GM12891 (cell line): ENCODE data around the gene ETV7.

ENCODE experiments used
- DNase-seq: peaks from one replicate; pipeline ENCODE4 v3.0.0; 2011; ENCODE audit warnings: low spot score; ENCODE audit not compliant: insufficient read length
- FAIRE-seq: peaks from 2 replicates; lab custom pipeline; 2011; peaks lifted over from hg19 to GRCh38; lab: Jason Lieb, UNC
- PAX5 ChIP-seq: IDR thresholded peaks from 2 replicates; pipeline ENCODE4 v1.6.1; 2011; ENCODE audit warnings: low read length, moderate library complexity, mild to moderate bottlenecking; ENCODE audit not compliant: insufficient read depth, severe bottlenecking
- POLR2A ChIP-seq: IDR thresholded peaks from 2 replicates; pipeline ENCODE4 v1.6.1; 2011; ENCODE audit warnings: low read depth, low read length, control low read depth
- POLR2AphosphoS5 ChIP-seq: IDR thresholded peaks from 2 replicates; pipeline ENCODE4 v1.6.1; 2011; ENCODE audit warnings: low read depth, low read length, control low read depth
- POU2F2 ChIP-seq: IDR thresholded peaks from 2 replicates; pipeline ENCODE4 v1.6.1; 2011; ENCODE audit warnings: low read depth, mild to moderate bottlenecking, control low read depth, low read length, moderate library complexity
- SPI1 ChIP-seq: IDR thresholded peaks from 2 replicates; pipeline ENCODE4 v1.6.1; 2011; ENCODE audit warnings: low read depth, low read length, control low read depth
- TAF1 ChIP-seq: IDR thresholded peaks from 2 replicates; pipeline ENCODE4 v1.6.1; 2011; ENCODE audit warnings: low read depth, low read length, control low read depth

ETV7 gene

DNA sequence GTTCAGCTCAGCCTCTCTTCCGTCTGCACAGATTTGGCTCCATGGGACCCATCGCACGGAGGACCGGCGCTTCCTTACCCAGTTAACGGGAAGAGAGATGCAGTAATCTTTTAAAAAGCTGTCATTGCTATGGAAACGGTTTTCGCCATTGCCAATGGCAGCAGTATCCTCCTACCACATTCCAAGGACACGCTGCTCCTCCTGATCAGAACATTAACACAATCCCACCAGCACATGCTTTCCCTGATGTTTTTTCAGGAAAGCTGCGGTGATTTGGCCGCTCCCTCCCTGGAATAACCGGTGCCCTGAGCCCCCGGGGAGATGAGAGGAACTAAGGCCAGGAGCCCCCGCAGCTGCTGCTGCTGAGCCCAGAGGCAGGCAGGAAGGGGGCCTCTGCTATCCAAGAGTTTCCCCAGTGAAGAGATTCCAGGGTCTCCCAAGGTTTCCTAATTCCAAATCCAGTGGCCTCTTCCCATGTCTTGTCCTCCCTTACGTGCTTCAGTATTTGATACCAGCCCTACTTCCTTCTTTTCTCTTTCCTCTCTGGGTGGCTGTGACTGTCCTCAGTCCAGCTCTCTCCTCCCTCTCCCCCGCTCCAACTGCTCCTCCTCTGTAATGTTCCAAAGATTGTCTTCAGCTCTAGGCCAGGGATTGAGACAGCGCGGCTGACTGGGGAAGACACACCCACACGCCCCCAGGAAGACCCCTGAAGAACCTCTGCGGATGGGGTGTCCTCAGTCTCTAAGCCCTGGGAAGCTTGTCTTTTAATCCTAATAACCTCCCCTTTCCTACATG is 53.3 kb downstream of the ETV7 start:
- FAIRE-seq = no peak
- DNase-seq = no peak
- TF ChIP-seq POLR2A = no peak
- no peak for TF ChIP-seq PAX5
- no peak for TF ChIP-seq POLR2AphosphoS5
- no peak for TF ChIP-seq SPI1
- TF ChIP-seq POU2F2 = no peak
- no peak for TF ChIP-seq TAF1

DNA sequence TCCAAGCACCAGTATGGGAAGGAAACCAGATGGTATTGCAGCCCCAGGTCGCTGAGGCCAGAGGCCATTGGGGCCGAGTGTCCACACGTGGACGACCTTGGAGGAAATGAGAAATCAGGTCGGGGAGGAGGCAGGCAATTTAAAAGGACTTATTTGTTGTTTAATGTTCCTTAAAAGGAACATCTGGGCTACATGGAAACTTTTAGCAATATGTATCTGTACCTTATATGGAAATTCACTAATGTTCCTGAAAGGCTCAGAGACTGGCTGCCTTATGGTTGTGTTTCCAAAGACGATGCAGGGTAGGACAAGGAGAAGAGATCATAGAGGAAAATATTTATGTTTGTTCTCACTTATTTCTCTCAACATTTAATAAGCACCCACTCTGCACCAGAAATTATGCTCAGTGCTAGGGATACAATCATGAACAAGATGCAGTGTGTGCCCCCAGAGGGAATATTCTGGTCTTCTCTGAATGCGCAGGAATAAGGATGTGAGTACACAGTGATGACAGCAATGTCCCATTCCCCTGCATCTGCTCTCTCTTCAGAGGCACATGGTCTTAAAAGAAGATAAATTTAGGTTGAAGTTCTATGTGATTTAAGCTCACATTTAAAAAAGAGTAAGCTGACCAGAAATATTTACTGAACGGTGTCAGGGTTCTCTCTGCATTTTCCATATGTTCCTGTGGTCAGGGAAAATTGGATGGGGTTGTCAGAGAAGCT is 54.1 kb downstream of the ETV7 start:
- TF ChIP-seq TAF1 (no peak), POU2F2 (no peak), POLR2A (no peak), POLR2AphosphoS5 (no peak), PAX5 (no peak), SPI1 (no peak)
- DNase-seq = no peak
- FAIRE-seq = no peak

DNA sequence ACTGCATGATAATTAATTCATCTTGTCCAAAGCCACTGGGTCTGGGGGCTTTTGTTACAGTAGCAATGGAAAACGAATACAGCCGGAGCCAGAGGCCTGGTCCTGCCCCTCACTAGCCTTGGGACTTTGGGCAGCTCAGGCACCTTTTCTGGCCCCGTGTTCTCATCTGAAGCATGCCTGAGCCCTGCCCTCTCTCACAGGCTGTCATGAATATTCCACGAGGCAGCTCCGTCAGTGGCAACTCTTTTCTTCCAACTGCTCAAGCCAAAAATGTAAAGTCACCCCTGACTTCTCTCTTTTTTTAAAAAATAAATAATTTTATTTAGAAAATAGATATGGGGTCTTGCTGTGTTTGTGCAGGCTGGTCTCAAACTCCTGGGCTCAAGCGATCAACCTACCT is 56.1 kb downstream of the ETV7 start:
- no peak for TF ChIP-seq POLR2A
- no peak for TF ChIP-seq PAX5
- TF ChIP-seq POLR2AphosphoS5 = no peak
- TF ChIP-seq TAF1 = no peak
- TF ChIP-seq POU2F2 = no peak
- TF ChIP-seq SPI1 = no peak
- FAIRE-seq (no peak), DNase-seq (no peak)

DNA sequence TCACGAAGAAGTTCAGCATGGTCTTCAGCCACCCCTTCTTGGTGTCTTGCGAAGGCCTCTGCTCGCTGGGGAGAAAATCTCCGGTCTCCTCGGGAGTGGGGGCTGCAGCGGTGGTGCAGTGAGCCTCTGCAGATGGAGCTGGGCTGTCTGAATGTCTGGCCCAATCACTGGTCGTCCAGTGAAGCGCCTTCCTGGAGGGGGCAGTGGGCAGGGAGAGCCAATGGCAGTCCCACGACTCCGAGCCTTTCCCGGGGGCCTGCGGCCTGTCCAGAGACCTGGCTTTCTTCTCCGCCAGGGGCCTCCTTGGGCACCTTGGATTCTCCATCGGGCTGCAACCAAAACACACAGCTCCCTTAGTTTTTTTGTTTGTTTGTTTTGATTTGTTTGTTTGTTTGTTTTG is 57.1 kb downstream of the ETV7 start:
- TF ChIP-seq POLR2AphosphoS5 = no peak
- TF ChIP-seq POLR2A = no peak
- TF ChIP-seq TAF1 = no peak
- no peak for TF ChIP-seq SPI1
- TF ChIP-seq POU2F2 = no peak
- no peak for TF ChIP-seq PAX5
- DNase-seq = no peak
- FAIRE-seq = no peak

DNA sequence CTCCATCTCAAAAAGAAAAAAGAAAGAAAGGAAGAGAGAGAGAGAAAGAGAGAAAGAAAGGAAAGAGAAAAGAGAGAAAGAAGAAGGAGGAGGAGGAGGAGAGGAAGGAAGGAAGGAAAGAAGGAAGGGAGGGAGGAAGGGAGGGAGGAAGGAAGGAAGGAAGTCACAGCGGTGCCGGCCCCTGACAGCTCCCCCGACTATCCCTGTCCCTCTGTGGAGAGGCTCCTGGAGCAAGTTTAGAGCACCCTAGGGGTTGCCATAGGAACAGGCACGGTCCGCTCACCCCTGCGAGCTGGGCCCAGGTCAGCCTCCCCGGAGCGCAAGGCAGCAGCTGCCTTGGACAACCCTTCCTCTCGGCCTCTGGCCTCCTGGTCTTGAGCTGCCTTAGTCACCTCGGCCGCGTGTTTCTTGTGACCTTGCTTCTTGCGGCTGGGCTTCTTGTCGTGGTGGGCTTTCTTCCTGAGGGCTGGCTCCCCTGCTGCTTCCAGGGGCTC is 57.6 kb downstream of the ETV7 start:
- FAIRE-seq = no peak
- TF ChIP-seq POU2F2 (no peak), POLR2AphosphoS5 (no peak), TAF1 (no peak), PAX5 (no peak), SPI1 (no peak), POLR2A (no peak)
- no peak for DNase-seq

DNA sequence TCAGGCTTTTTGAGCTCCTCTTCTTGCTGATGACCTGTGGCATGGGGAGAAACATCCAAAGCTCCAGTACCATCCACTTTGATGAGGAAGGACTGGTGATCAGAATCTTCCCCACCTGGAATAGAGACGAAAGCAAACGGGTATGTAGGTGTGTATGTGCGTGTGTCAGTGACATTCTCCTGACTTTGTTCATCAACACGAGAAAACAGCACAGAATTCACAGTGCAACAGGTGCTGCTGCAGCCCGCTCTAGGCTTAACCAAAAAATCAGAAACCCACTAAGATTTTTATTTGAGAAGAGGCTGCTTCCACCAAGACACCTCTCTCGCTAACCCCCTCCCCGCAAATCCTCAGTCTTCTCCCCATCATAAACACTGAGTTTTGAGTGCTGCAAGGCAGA is 58.9 kb downstream of the ETV7 start:
- no peak for FAIRE-seq
- TF ChIP-seq TAF1 = no peak
- DNase-seq = no peak

DNA sequence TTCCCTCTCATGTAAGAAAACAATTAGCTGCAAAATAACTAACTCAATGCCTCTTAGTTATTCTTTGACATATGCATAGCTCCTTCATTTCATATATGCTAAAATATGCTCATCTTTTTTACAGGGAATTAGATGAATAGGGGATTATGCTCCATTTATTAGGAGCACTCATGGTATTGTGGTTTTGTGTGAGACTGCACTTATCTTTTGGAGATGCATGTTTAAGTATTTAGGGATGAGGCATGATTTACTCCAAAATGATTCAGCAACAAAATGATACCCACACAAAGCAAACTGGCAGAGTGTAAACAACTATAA is 59.6 kb downstream of the ETV7 start:
- no peak for DNase-seq
- TF ChIP-seq POLR2AphosphoS5 (no peak), POU2F2 (no peak), PAX5 (no peak)
- FAIRE-seq = no peak

DNA sequence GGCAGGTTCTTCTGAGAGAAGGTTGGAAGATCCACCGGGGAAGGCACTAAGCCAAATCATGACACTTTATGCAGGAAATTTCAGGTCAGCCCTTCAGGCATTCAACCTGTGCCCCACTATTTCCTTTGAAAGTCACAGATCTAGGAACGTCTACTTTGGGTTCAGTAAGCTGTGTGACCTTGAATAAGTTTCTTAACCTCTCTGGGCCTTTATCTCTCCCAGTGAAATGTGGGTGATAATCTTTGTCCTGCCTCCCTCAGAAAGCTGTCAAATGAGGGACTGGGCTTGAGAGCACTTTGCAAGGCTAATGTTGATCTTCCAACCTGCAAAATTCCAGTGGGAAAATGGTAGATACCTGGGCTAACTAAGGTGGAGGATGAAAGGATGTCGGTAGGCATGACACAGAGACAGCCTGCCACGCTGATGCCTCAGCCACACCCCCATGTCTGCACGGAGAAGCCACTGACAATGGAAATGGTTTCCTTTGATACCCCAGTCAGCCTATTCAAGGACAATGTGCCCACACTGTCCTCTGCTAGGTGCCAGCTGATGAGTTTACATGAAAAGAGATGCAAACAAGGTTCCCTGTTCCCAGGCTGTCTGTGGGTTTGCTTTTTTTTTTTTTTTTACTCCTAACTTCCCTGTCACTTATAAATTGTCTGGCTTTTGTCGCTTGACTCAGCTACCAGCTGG is 60.1 kb downstream of the ETV7 start:
- FAIRE-seq (no peak), DNase-seq (no peak)
- TF ChIP-seq POU2F2 (no peak), POLR2AphosphoS5 (no peak), SPI1 (no peak), TAF1 (no peak), PAX5 (no peak), POLR2A (no peak)

DNA sequence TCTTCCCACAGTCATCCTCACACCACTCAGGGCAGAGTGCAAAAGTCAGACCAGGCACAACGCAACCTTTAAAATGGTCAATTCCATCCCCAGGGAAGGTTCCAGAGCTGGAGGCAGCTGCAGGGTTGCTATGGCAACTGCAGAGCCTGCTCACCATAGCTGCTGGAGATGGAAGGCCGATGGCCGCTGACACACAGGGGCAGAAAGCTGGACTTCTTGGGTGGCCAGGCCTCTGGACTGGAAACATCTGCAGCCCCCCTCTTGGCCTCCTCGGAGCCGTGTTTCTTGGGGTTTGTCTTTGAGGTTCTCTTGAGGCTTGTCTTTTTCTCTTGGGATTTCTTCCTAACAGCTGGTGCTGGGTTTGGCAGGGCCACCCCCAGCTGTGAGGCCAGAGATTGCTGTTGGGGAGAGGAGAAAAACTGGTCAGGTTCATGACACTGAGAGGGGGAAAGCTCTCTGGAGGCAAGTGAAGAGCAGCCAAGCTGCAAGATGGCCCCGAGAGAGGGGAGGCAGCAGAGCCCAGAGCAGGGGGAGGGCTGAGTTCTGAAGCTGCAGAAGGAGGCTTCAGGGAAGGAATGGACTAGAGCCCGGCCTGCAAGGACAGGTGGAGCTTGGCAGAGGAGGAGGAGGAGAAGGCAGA is 61.0 kb downstream of the ETV7 start:
- no peak for TF ChIP-seq POU2F2
- TF ChIP-seq TAF1 = no peak
- no peak for TF ChIP-seq POLR2AphosphoS5
- no peak for TF ChIP-seq POLR2A
- TF ChIP-seq SPI1 = no peak
- TF ChIP-seq PAX5 = no peak
- no peak for DNase-seq
- FAIRE-seq = no peak

DNA sequence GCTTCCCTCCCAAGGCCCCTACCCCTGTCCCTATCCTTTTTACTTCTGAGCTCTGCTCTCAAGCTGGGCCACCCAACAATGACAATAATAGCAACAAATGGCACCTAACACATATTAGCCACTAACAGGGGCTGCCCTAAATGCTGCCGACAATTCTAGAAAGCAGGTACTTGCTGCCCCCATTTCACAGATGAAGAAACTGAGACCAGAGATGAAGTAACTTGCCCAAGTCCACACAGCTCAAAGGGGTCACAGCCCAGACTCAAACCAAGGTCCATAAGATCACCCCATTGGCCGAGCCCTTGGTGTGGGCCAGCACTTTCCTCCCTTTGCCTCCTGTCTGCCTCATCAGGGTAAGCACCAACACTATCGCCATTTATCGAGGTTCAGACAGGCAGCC is 62.8 kb downstream of the ETV7 start:
- DNase-seq (no peak), FAIRE-seq (no peak)
- TF ChIP-seq SPI1 (no peak), POLR2AphosphoS5 (no peak), POLR2A (no peak), TAF1 (no peak), PAX5 (no peak), POU2F2 (no peak)
